Motor neuron (in vitro differentiated cells): ENCODE data around the gene TMEM182. TPM values are rescaled to one million over a fixed set of nuclear protein-coding genes. Genes with fewer than 3 reads are reported as not detected.

Source experiments
- ATAC-seq, 8 experiments: fragments of 200-7000 bp; cut with Tn5 transposase; replicated peaks in 6 of 8; 2 replicates each; pipeline ENCODE4 v1.8.0; 2021; ENCODE audit warnings: mild to moderate bottlenecking in 8 of 8, moderate library complexity in 8 of 8
- H3K27ac ChIP-seq, 2 donors: fragments of 250-450 bp; sonication (Bioruptor Pico); 2 replicates each; pipeline ENCODE4 v1.9.0; 2021; ENCODE audit warnings: antibody characterized with exemption in 2 of 2, mild to moderate bottlenecking in 2 of 2, moderate library complexity in 1 of 2
- H3K4me1 ChIP-seq, 2 donors: fragments of 250-450 bp; sonication (Bioruptor Pico); replicated peaks in 1 of 2; 2 replicates each; pipeline ENCODE4 v1.6.1; 2021; ENCODE audit warnings: antibody characterized with exemption in 2 of 2, mild to moderate bottlenecking in 2 of 2, moderate library complexity in 1 of 2
- H3K4me3 ChIP-seq, 5 donors: fragments of 250-450 bp; sonication (Bioruptor Pico); 2 replicates each; pipeline ENCODE4 v1.9.0; 2021; ENCODE audit warnings: antibody characterized with exemption in 5 of 5, mild to moderate bottlenecking in 5 of 5, moderate library complexity in 4 of 5
- WGBS, 10 experiments: fragments of 450-650 bp; shearing (Covaris generic); methylation state at CpG; one replicate each; pipeline ENCODE4 v1.0.0; 2022; 5-methylcytosine and 5-hydroxymethylcytosine counted together
- in situ Hi-C, 9 experiments: fragments of 400-800 bp; cut with MboI; loops; one replicate each; pipeline ENCODE4 v1.15.0; 2021; ENCODE audit warnings: low sequenced_read_pairs in 9 of 9, low pct_unique_long_range_greater_than_20kb in 2 of 9; ENCODE audit not compliant: unreplicated experiment in 9 of 9
- total RNA-seq, 8 experiments: library from RNA; unstranded; fragments of 300-600 nt; gene quantifications; 2 replicates each; pipeline versions ENCODE4 v1.2.3 to v1.2.4, GENCODE V29; 2022

TMEM182 gene, protein sequence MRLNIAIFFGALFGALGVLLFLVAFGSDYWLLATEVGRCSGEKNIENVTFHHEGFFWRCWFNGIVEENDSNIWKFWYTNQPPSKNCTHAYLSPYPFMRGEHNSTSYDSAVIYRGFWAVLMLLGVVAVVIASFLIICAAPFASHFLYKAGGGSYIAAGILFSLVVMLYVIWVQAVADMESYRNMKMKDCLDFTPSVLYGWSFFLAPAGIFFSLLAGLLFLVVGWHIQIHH
- total RNA-seq = 1 to 10 TPM; 3.1 to 9.3 (median 6.2) TPM

DNA sequence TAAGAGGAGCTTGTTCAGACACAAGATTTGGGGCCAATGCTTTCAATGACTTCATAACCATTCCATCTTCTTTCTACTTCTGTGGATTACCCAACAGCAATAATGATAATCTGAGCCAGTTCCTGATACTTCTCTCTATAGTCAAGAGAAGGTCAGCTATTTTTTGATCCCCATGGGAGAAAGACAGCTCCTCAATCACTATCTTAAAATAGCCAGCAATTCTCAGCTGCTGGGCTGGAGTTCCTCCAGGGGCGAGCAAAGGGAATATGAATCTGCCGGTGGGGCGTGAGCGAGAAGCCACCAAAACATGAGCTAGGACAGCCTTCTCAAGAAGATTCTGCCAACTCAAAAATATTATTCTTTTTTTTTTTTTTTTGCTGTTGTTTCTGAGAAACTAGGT is at the start of gene TMEM182:
TMEM182 (plus strand) TSS at position 269 of the 400 bp plus-strand sequence. CDS start 187 bp downstream, outside the sequence.
- in situ Hi-C loops = no loop called here
- no peak for ATAC-seq

GRCh38 chr2:102717308-102718018 is 44.4 kb upstream of the TMEM182 start:
- in situ Hi-C loops = loop anchor here in 1 of 9 experiments (25.0 kb wide), 2 partner anchors 105 to 230 kb away; partner anchors contain the start of gene SLC9A2
- Histone ChIP-seq H3K4me1 (no peaks in the 10 kb centered on the region), H3K27ac (no peak overlapping the region), H3K4me3 (no peak overlapping the region)
- peak in 4 of 8 experiments; percentile 70 to 98 (median 94) for ATAC-seq
- WGBS, 10 experiments = 0 to 96% (median 74%) methylated on average over 1 to 5 of the region's 5 CpGs; no CpG with 5 or more reads in 2 of the 10 experiments

More for the DNA sequence above, at the start of gene TMEM182:
- WGBS, 10 experiments = 80 to 100% (median 95%) methylated on average over 1 to 4 of the region's 4 CpGs; no CpG with 5 or more reads in 2 of the 10 experiments
- no peaks in the 10 kb centered on the region for H3K4me1 ChIP-seq
- no peak within 1 kb of the TSS for H3K27ac ChIP-seq
- no peak within 1 kb of the TSS for H3K4me3 ChIP-seq

- in situ Hi-C loops = loop anchor here in 1 of 9 experiments (25.0 kb wide), 2 partner anchors 106 to 231 kb away; partner anchors contain the start of gene SLC9A2
- Histone ChIP-seq H3K4me1 (no peaks in the 10 kb centered on the region), H3K27ac (no peak overlapping the region), H3K4me3 (no peak overlapping the region)
- no peak for ATAC-seq
- 71 to 100% (median 96%) methylated on average over 3 to 12 of the region's 26 CpGs; no CpG with 5 or more reads in 4 of the 10 experiments for WGBS, 10 experiments
Measured at GRCh38 chr2:102718387-102719316, 43.2 kb upstream of the TMEM182 start.

GRCh38 chr2:102724016-102724490 is 37.8 kb upstream of the TMEM182 start:
- H3K4me1 ChIP-seq = no peaks in the 10 kb centered on the region
- in situ Hi-C loops = loop anchor here in 1 of 9 experiments (25.0 kb wide), 2 partner anchors 112 to 237 kb away; partner anchors contain the start of gene SLC9A2
- no peak overlapping the region for H3K4me3 ChIP-seq
- 57 to 100% (median 88%) methylated on average over 1 to 7 of the region's 7 CpGs; no CpG with 5 or more reads in 1 of the 10 experiments for WGBS, 10 experiments
- no peak for ATAC-seq
- no peak overlapping the region for H3K27ac ChIP-seq

DNA sequence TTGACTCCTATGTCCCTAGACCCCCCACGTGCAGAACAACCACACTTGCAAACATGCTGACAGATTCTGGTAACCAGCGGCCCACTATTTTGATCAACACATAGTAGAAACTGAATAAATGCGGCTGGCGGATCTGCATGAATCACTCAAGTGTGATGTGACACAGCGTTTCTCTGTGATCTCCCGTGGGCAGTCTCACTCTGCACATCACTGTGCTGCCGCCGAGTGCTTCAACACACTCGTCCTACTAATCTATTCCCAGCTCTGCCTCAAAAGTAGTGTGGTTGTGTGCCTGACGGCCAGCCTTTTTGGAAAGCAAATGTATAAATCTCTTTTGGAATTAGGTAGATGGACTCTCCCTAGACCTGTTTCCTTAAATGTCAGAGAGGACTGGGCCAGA is 37.3 kb upstream of the TMEM182 start:
- ATAC-seq = no peak
- in situ Hi-C loops = loop anchor here in 1 of 9 experiments (25.0 kb wide), 2 partner anchors 112 to 237 kb away; partner anchors contain the start of gene SLC9A2
- H3K27ac ChIP-seq = no peak overlapping the region
- no peak overlapping the region for H3K4me3 ChIP-seq
- H3K4me1 ChIP-seq = no peaks in the 10 kb centered on the region
- 93 to 100% (median 95%) methylated on average over 1 to 9 of the region's 10 CpGs; no CpG with 5 or more reads in 4 of the 10 experiments for WGBS, 10 experiments

- no peak overlapping the region for H3K4me3 ChIP-seq
- in situ Hi-C loops = no loop called here
- ATAC-seq = no peak
- no peak overlapping the region for H3K27ac ChIP-seq
- H3K4me1 ChIP-seq = no peaks in the 10 kb centered on the region
- 78 to 100% (median 85%) methylated on average over 2 to 10 of the region's 15 CpGs; no CpG with 5 or more reads in 1 of the 10 experiments for WGBS, 10 experiments
Measured at GRCh38 chr2:102726128-102727087, 35.4 kb upstream of the TMEM182 start.

DNA sequence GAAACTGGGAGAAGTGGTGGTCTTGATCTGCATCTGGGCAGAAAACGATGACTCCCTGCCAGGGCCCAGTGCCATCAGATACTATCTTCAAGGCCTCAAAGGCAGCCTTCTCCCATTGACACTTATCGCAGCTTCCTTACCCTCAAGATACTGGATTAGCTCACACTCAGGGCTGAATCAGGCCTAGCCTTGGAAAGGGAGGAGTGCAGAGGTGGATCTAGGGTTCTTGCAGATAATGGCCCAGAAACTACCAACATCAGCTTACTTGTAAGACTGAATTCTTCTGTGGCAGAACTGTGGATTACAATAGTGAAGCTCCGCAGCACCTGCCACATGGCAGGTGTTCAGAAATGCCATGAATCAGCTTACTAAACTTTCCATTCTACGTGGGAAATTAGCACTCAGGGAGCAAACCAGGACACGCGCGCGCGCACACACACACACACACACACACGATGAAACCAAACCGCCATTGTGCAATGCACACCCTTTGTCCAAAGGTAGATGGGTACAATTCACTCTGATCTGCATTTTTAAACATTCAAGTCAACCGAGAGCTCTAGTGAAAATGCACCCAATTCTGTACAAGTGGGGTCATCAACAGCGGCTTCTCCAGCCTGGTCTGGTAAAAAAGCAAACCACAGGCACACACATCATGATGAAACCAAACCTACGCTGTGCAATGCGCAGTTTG is 26.3 kb upstream of the TMEM182 start:
- peak overlapping the region; percentile 72 to 98 (median 81) for H3K4me3 ChIP-seq
- in situ Hi-C loops = no loop called here
- peak in 4 of 8 experiments; percentile 1 to 5 (median 4) for ATAC-seq
- peaks cover 11 to 13% of the 10 kb centered on the region in 2 donors for H3K4me1 ChIP-seq
- H3K27ac ChIP-seq = peak overlapping the region in 1 of 2 donors; percentile 12
- WGBS, 10 experiments = 40 to 100% (median 60%) methylated on average over 1 to 13 of the region's 15 CpGs; no CpG with 5 or more reads in 1 of the 10 experiments

GRCh38 chr2:102736110-102736409 is 25.8 kb upstream of the TMEM182 start:
- Histone ChIP-seq H3K27ac (peak overlapping the region in 1 of 2 donors; percentile 12), H3K4me3 (peak overlapping the region; percentile 72 to 98 (median 81)), H3K4me1 (peaks cover 11 to 13% of the 10 kb centered on the region in 2 donors)
- in situ Hi-C loops = no loop called here
- ATAC-seq = peak in 7 of 8 experiments; percentile 17 to 52 (median 44)
- WGBS, 10 experiments = 0 to 29% (median 14%) methylated on average over 1 to 4 of the region's 6 CpGs; no CpG with 5 or more reads in 4 of the 10 experiments

DNA sequence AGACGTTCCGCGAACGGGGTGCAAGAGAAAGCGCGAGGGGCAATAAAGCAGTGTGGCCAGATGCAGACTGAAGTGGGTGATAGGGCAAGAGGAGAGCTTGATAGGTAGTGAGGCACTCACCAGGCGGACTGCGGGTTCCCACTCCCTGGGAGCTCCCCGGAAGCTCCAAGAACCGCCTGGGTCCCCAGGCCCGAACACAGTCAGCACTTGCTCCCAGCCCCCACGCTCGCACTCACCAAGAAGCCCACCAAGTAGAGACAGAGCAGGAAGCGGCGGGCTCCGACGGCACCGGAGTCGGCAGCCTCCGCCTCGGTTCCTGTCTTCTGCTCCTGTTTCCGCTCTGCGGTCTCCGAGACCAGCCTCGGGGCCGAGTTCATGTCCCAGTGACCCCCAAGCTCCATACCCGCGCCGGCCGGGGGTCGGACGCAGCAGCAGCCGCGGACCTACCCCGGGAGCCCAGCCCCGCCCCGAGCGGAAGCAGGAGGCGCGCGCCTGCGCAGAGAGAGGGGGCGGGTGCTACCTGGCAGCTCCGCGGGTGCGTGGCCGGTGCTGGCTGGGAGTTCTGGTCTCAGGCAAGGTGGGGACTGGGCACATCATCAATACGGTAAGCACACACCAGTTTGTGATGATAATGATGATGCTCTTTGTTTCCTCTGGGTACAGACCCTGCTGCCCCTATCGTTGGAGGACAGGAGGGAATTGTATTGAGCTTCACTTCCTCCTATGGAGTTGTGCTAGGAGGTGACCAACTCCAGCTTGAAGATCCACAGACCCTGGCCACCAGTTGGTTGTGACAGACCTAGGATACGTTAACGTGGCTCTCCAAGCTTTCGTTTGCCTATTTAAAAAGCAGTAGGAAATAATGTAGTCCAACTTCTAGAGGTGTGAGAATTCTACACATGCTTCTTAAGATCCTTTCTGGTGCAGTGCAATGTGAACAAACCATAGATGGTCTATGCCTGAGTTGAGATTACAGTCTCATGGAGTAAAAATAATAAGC is 25.1 kb upstream of the TMEM182 start:
- peak overlapping the region; percentile 12 to 25 for H3K27ac ChIP-seq
- in situ Hi-C loops = no loop called here

GRCh38 chr2:102737431-102737830 is 24.4 kb upstream of the TMEM182 start:
- ATAC-seq = no peak
- Histone ChIP-seq H3K27ac (no peak overlapping the region), H3K4me1 (peaks cover 11 to 13% of the 10 kb centered on the region in 2 donors), H3K4me3 (peak overlapping the region; percentile 72 to 98 (median 81))
- in situ Hi-C loops = no loop called here
- 75 to 100% (median 100%) methylated on average over 1 of the region's 1 CpG; no CpG with 5 or more reads in 1 of the 10 experiments for WGBS, 10 experiments

More for the DNA sequence above, 25.1 kb upstream of the TMEM182 start:
- WGBS, 10 experiments = 0 to 7% (median 3%) methylated on average over 3 to 19 of the region's 52 CpGs; no CpG with 5 or more reads in 3 of the 10 experiments
- Histone ChIP-seq H3K4me3 (peak overlapping the region; percentile 72 to 98 (median 81)), H3K4me1 (peaks cover 11 to 13% of the 10 kb centered on the region in 2 donors)
- peak; percentile 93 to 96 (median 95) for ATAC-seq
